Testis (tissue), 3 donors: ENCODE measurements around the gene NEURL2. TPM values are rescaled to one million over a fixed set of nuclear protein-coding genes. Genes with fewer than 3 reads are reported as not detected.
A peak's percentile ranks its signal among the peaks of the same experiment; 100 is the strongest.

Experiments used
- DNase-seq: peaks from one replicate; pipeline ENCODE4 v3.0.0-alpha.2; 2019
- H3K27ac ChIP-seq, 2 donors: fragments of 200-600 bp; sonication (generic); one replicate each; pipeline ENCODE4 v1.5.1; 2019
- H3K27me3 ChIP-seq: fragments of 200-600 bp; sonication (generic); one replicate; pipeline ENCODE4 v1.5.1; 2019
- H3K36me3 ChIP-seq: fragments of 200-600 bp; sonication (generic); one replicate; pipeline ENCODE4 v1.5.1; 2017; ENCODE audit warnings: low read depth; ENCODE audit errors: missing control alignments
- H3K4me1 ChIP-seq: fragments of 200-600 bp; sonication (generic); one replicate; pipeline ENCODE4 v1.5.1; 2019
- H3K4me3 ChIP-seq, 2 donors: fragments of 200-600 bp; sonication (generic); one replicate each; pipeline ENCODE4 v1.5.1; 2017 to 2019
- H3K9me3 ChIP-seq: fragments of 200-600 bp; sonication (generic); one replicate; pipeline ENCODE4 v1.5.1; 2017
- POLR2A ChIP-seq: fragments of 450-650 bp; IDR thresholded peaks from one replicate; pipeline ENCODE4 v1.6.1; 2017; ENCODE audit warnings: antibody characterized with exemption, mild to moderate bottlenecking, moderate library complexity
- WGBS, 2 donors: methylation state at CpG; one replicate each; pipeline ENCODE4 v1.1.5; 2018; 5-methylcytosine and 5-hydroxymethylcytosine counted together
- intact Hi-C: fragments of 100-400 bp; cut with DNase I; formaldehyde crosslinking; loops from one replicate; pipeline ENCODE4 v1.15.1; 2023; ENCODE audit warnings: low total_unique reads
- polyA plus RNA-seq: library from polyadenylated mRNA; stranded (reverse); fragments of 350-450 nt; fragmentation: Illumina TruSeq; extraction: RNeasy Lipid Tissue Mini Kit (QIAGEN cat#74804); gene quantifications from one replicate; pipeline ENCODE4 v1.2.3, GENCODE V29; 2014; ENCODE audit warnings: low read depth, low replicate concordance; ENCODE audit not compliant: insufficient read depth
- total RNA-seq, 2 donors: library from RNA; depleted of rRNA; stranded (reverse); fragments of >200 nt; gene quantifications; one replicate each; pipeline ENCODE4 v1.2.3, GENCODE V29; 2016
- TF ChIP-seq, protein P1 (sequence below), 3 experiments: fragments of 450-650 bp in 2 of 3; fragments of 200-600 bp in 1 of 3; sonication (generic) in 1 of 3; IDR thresholded peaks; one replicate each; pipeline ENCODE4 v1.5.1; 2016 to 2019; ENCODE audit warnings: antibody characterized with exemption in 3 of 3, mild to moderate bottlenecking in 2 of 3, moderate library complexity in 1 of 3

The NEURL2 gene
- total and polyA plus RNA-seq, 3 donors from 2014 or later = 1.9 to 9.1 (median 7.0) TPM

DNA sequence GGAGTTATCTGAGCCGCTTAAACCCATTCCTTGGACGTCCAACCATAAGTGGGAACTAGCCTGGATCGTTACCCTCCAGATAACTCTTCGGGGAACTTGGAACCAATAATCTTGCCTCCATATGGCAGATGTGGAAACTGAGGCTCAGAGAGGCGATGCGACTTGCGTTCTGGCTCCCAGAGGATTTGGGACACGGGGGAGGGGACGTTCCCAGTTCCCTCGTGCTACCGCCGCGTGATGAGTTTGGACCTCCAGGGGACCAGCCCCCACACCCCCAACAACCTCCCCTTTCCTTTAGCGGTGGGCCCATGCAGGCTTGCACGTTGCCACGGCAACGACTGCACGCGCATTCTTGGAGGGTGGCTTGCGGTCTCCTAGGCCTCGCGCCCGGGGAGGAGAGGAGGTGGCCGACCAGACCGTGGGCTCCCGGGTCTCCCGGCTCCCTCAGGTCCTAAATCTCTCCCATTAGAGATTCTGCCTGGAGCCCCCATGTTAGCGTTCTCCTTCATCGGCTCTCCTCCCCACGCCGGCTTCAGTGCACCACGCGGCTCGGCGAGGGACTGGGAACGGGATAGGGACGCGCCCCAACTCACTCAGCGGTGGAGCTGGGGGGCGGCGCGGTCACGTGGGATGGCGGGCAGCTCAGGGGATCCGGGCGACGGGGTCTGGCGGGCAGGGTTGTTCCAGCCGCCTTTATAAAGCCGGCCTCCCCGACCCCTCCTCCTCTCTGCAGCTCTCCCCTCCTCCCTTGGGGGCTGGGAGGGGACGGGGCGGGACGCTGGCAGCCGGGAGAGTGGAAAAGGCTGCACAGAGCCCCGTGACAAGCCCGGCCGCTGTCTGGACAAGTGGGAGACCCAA lies 20.7 kb upstream of the NEURL2 start, which contains the start of gene PLTP:
PLTP (minus strand) TSS at position 670 of the 858 bp plus-strand sequence. CDS start 703 bp downstream, outside the sequence.
- Histone ChIP-seq H3K27me3 (no peaks in the 10 kb centered on the region), H3K9me3 (no peaks in the 10 kb centered on the region), H3K4me3 (peak within 1 kb of the TSS; percentile 49 to 67), H3K4me1 (peaks cover 10% of the 10 kb centered on the region), H3K36me3 (no peaks in the 10 kb centered on the region), H3K27ac (peak within 1 kb of the TSS; percentile 79 to 85)
- intact Hi-C loops = no loop called here
- 1 to 2% methylated on average over 21 to 56 of the region's 58 CpGs for WGBS, 2 donors
- TF ChIP-seq POLR2A = peak; percentile 37
- TF ChIP-seq, protein P1, sequence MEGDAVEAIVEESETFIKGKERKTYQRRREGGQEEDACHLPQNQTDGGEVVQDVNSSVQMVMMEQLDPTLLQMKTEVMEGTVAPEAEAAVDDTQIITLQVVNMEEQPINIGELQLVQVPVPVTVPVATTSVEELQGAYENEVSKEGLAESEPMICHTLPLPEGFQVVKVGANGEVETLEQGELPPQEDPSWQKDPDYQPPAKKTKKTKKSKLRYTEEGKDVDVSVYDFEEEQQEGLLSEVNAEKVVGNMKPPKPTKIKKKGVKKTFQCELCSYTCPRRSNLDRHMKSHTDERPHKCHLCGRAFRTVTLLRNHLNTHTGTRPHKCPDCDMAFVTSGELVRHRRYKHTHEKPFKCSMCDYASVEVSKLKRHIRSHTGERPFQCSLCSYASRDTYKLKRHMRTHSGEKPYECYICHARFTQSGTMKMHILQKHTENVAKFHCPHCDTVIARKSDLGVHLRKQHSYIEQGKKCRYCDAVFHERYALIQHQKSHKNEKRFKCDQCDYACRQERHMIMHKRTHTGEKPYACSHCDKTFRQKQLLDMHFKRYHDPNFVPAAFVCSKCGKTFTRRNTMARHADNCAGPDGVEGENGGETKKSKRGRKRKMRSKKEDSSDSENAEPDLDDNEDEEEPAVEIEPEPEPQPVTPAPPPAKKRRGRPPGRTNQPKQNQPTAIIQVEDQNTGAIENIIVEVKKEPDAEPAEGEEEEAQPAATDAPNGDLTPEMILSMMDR (IDR thresholded peaks at IDR 0.05) = no peak
- DNase-seq = peak; percentile 77

DNA sequence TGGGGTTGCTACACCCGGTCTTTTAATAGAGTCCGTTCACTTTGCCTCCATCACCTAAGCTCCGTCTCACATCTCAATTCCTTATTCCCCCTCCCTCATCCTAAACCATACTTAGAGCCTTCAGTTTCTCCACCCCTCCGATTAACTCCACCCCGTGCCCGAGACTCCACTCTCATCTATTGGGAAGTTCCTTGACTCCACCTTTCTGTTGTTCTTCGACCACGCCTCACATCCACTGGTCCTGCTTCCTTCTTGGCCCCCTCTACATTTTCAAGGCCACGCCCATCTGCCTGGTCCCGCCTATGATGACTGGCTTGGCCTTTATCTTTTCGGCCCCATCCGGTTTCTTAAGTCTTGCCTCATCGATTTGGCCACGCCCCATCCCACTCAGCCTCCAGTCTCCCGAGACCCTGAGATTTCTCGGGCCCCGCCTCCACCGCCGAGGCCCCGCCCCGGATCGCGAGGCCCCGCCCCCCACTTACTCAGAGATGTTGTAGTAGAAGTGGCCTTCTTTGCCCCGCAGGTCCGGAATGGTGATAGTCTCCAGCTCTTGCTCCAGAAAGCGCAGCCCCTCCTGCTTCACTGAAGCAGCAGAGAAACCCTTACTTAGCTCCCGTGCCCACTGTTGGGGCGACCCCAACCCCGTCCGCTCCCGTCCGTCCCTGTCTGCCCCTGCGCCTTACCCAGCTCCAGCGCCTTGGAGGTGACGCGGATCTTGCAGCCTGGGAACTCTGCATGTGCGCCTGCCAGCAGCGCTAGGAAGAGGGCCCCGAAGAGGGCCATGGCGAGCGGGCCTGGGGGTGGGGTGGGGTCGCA lies 19.9 kb upstream of the NEURL2 start:
- Histone ChIP-seq H3K27me3 (no peaks in the 10 kb centered on the region), H3K4me1 (peaks cover 10% of the 10 kb centered on the region), H3K4me3 (peak overlapping the region; percentile 49 to 67), H3K36me3 (no peaks in the 10 kb centered on the region), H3K9me3 (no peaks in the 10 kb centered on the region), H3K27ac (peak overlapping the region; percentile 79 to 85)
- intact Hi-C loops = no loop called here
- peak; percentile 96 for DNase-seq
- whole genome bisulfite sequencing, 2 donors = 5% methylated on average over 39 to 43 of the region's 43 CpGs
- TF ChIP-seq POLR2A = no peak
- TF ChIP-seq, protein P1 (IDR thresholded peaks at IDR 0.05) = no peak

DNA sequence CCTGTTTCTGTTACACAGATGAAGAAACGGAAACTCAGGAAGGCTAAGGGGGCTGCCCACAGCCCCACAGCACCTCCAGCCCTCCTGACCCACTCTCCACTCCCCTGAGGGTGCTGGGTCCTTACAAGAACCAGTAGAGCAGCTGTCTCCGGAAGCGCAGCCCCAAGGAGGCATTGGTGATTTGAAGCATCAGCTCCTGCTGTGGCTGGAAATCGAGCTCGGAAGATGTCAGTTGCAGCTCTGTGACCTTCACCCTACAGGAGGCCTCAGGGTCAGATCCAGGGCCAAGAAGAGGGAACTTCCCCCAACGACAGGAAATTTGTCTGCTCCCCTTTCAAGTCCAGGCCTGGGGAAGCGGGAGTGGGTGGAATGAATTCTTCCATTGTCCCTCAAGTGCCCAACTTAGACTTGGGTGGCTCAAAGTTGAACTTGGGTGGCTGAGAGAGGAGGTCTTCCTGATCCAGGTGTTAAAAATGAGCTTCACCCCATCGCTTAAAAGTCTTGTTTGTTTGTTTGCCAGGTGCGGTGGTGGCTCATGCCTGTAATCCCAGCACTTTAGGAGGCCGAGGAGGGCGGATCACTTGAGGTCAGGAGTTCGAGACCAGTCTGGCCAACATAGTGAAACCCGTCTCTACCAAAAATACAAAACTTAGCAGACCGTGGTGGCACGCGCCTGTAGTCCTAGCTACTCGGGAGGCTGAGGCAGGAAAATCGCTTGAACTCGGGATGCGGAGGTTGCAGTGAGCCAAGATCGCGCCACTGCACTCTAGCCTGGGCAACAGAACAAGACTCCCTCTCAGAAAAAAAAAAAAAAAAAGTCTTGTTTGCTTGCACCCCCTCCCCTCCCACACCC lies 19.0 kb upstream of the NEURL2 start:
- DNase-seq = no peak
- H3K27me3 ChIP-seq = no peaks in the 10 kb centered on the region
- peaks cover 10% of the 10 kb centered on the region for H3K4me1 ChIP-seq
- peak overlapping the region in 1 of 2 donors; percentile 24 for H3K27ac ChIP-seq
- H3K4me3 ChIP-seq = peak overlapping the region; percentile 31 to 67
- H3K9me3 ChIP-seq = no peaks in the 10 kb centered on the region
- intact Hi-C loops = no loop called here
- no peaks in the 10 kb centered on the region for H3K36me3 ChIP-seq
- WGBS, 2 donors = 63 to 69% methylated on average over 21 to 22 of the region's 22 CpGs
- TF ChIP-seq, protein P1 (IDR thresholded peaks at IDR 0.05) = no peak
- TF ChIP-seq POLR2A = no peak

DNA sequence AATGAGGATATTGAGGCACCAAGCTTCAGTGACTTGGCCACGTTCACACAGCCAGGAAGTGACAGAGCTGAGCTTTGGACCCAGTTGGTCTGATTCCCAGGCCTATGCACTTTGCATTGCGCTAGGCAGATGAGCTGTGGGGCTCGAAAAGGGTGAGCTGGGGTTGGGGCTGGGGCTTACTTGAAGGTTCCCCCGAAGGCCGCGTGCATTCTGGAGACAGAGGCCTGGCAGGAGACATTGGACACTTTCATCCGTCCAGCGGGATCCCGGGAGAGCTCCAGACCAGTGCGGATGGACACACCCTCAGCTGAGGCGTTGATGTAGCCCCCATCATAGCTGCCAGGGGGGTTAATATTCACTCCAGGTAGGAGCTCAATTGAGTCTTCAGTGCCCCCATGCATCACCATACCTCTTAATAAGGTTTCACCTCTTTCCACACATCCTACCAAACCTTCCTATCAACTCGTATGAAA lies 18.4 kb upstream of the NEURL2 start:
- H3K9me3 ChIP-seq = no peaks in the 10 kb centered on the region
- WGBS, 2 donors = 72 to 88% methylated on average over 4 to 12 of the region's 12 CpGs
- H3K27ac ChIP-seq = no peak overlapping the region
- H3K36me3 ChIP-seq = no peaks in the 10 kb centered on the region
- no peak for DNase-seq
- H3K27me3 ChIP-seq = no peaks in the 10 kb centered on the region
- intact Hi-C loops = no loop called here
- peaks cover 10% of the 10 kb centered on the region for H3K4me1 ChIP-seq
- no peak for TF ChIP-seq POLR2A
- TF ChIP-seq, protein P1 (IDR thresholded peaks at IDR 0.05) = no peak
- H3K4me3 ChIP-seq = no peak overlapping the region
